Endothelial cell of umbilical vein (primary cell): ENCODE results near the gene AP1G2. TPM values are rescaled to one million over a fixed set of nuclear protein-coding genes. Genes with fewer than 3 reads are reported as not detected.

Source experiments
- BruUV-seq: library from RNA; stranded (reverse); fragments of 400-500 nt; replicated peaks from 2 replicates; lab custom pipeline; 2021; lab: Mats Ljungman, UMichigan
- CTCF ChIA-PET: fragments of 300-600, 350-600 bp; sonication (Branson Sonifier 250); formaldehyde crosslinking; loops from one replicate; lab custom pipeline; 2021; ENCODE audit warnings: antibody characterized with exemption, inconsistent platforms; lab: Charles Lee
- POLR2A ChIA-PET: fragments of 300-600, 350-600 bp; sonication (Branson Sonifier 250); formaldehyde crosslinking; loops from one replicate; lab custom pipeline; 2021; ENCODE audit warnings: antibody characterized with exemption, inconsistent platforms; lab: Charles Lee
- DNase-seq: peaks from one replicate; pipeline ENCODE4 v3.0.0-alpha.2; 2011; ENCODE audit warnings: low read depth, low spot score
- FAIRE-seq: peaks from 2 replicates; lab custom pipeline; 2011; peaks lifted over from hg19 to GRCh38; lab: Jason Lieb, UNC
- H2AFZ ChIP-seq: 2 replicates; pipeline ENCODE4 v1.6.0; 2012; ENCODE audit warnings: low read depth, low read length, control low read depth, inconsistent platforms
- H3K27ac ChIP-seq: 2 replicates; pipeline ENCODE4 v1.5.1; 2011; ENCODE audit warnings: low read depth, mild to moderate bottlenecking, control low read depth, low read length, moderate library complexity; ENCODE audit not compliant: insufficient read depth
- H3K27me3 ChIP-seq, 2 experiments: 2 replicates each; pipeline versions ENCODE4 v1.6.0 to v1.6.1; 2011; ENCODE audit warnings: low read length in 2 of 2, mixed read lengths in 1 of 2; ENCODE audit not compliant: control insufficient read depth in 2 of 2, insufficient read depth in 2 of 2
- H3K36me3 ChIP-seq, 2 experiments: 2 replicates in 1 of 2; 3 replicates in 1 of 2; pipeline ENCODE4 v1.5.1; 2011; ENCODE audit warnings: low read length in 2 of 2, mild to moderate bottlenecking in 1 of 2, moderate library complexity in 1 of 2; ENCODE audit not compliant: control insufficient read depth in 2 of 2, insufficient read depth in 2 of 2; ENCODE audit errors: extremely low read depth in 1 of 2
- H3K4me1 ChIP-seq: 3 replicates; pipeline ENCODE4 v1.5.1; 2011; ENCODE audit warnings: mild to moderate bottlenecking, low read length; ENCODE audit not compliant: control insufficient read depth, insufficient read depth; ENCODE audit errors: extremely low read depth
- H3K4me2 ChIP-seq: 2 replicates; pipeline ENCODE4 v1.6.1; 2011; ENCODE audit warnings: low read length, control low read depth, mixed read lengths; ENCODE audit not compliant: insufficient read depth
- H3K4me3 ChIP-seq, 3 experiments: fragments of 200-600 bp in 1 of 3; sonication (generic), shearing (Covaris generic) in 1 of 3; replicated peaks in 1 of 3; 2 replicates each; pipeline ENCODE4 v1.5.1; 2011 to 2016; ENCODE audit warnings: control low read depth in 3 of 3, low read length in 3 of 3, mild to moderate bottlenecking in 2 of 3, inconsistent platforms in 1 of 3, low read depth in 1 of 3, moderate library complexity in 1 of 3; ENCODE audit not compliant: insufficient read depth in 1 of 3
- H3K79me2 ChIP-seq: 2 replicates; pipeline ENCODE4 v1.6.0; 2012; ENCODE audit warnings: low read length, inconsistent platforms; ENCODE audit not compliant: control insufficient read depth, insufficient read depth
- H3K9ac ChIP-seq: replicated peaks from 2 replicates; pipeline ENCODE3; 2011; ENCODE audit warnings: low read length, control low read depth; ENCODE audit not compliant: insufficient read depth; ENCODE audit errors: extremely low read depth
- H3K9me1 ChIP-seq: replicated peaks from 3 replicates; pipeline ENCODE4 v1.6.0; 2011; ENCODE audit warnings: mild to moderate bottlenecking, low read length; ENCODE audit not compliant: control insufficient read depth, insufficient read depth; ENCODE audit errors: extremely low read depth
- H3K9me3 ChIP-seq: replicated peaks from 2 replicates; pipeline ENCODE4 v1.5.1; 2012; ENCODE audit warnings: low read length, inconsistent platforms; ENCODE audit not compliant: control insufficient read depth, insufficient read depth
- H4K20me1 ChIP-seq: replicated peaks from 2 replicates; pipeline ENCODE3; 2011; ENCODE audit warnings: mild to moderate bottlenecking, low read length; ENCODE audit not compliant: control insufficient read depth, insufficient read depth; ENCODE audit errors: extremely low read depth
- EZH2 ChIP-seq: IDR thresholded peaks from 2 replicates; pipeline ENCODE4 v1.6.1; 2012; ENCODE audit warnings: borderline replicate concordance, low read depth, mild to moderate bottlenecking, moderate library complexity, low read length, inconsistent platforms; ENCODE audit not compliant: severe bottlenecking
- FOS ChIP-seq: IDR thresholded peaks from 2 replicates; pipeline ENCODE4 v1.6.1; 2011; ENCODE audit warnings: mild to moderate bottlenecking, low read length, moderate library complexity, borderline replicate concordance; ENCODE audit not compliant: insufficient read depth
- GATA2 ChIP-seq: IDR thresholded peaks from 2 replicates; pipeline ENCODE4 v1.7.0; 2011; ENCODE audit warnings: low read depth, mild to moderate bottlenecking, moderate library complexity, mixed read lengths, low read length; ENCODE audit not compliant: insufficient read length, insufficient read depth
- JUN ChIP-seq: IDR thresholded peaks from 2 replicates; pipeline ENCODE4 v1.6.1; 2011; ENCODE audit warnings: borderline replicate concordance, low read depth; ENCODE audit not compliant: insufficient read length, insufficient read depth
- MYC ChIP-seq: IDR thresholded peaks from one replicate; pipeline ENCODE4 v1.6.1; 2011; ENCODE audit warnings: mild to moderate bottlenecking, low read depth, low read length
- POLR2A ChIP-seq: IDR thresholded peaks from 2 replicates; pipeline ENCODE4 v1.6.1; 2012; ENCODE audit warnings: low read depth, mild to moderate bottlenecking, control low read depth, low read length
- POLR2AphosphoS5 ChIP-seq: IDR thresholded peaks from 2 replicates; pipeline ENCODE4 v1.6.1; 2012; ENCODE audit warnings: low read depth, mild to moderate bottlenecking, control low read depth, low read length, moderate library complexity; ENCODE audit not compliant: insufficient read depth
- dilution Hi-C: fragments of 300-500 bp; cut with MboI; formaldehyde crosslinking; loops from one replicate; pipeline ENCODE4 v1.15.0; 2019; ENCODE audit warnings: low sequenced_read_pairs; ENCODE audit not compliant: extremely low pct_ligation_motif_present
- intact Hi-C: fragments of 100-400 bp; cut with micrococcal nuclease; formaldehyde crosslinking; loops from one replicate; pipeline ENCODE4 v1.10.0; 2022
- polyA plus RNA-seq, 4 experiments: library from polyadenylated mRNA; depleted of rRNA in 3 of 4; stranded (reverse) in 3 of 4; unstranded in 1 of 4; fragments of >200 nt; gene quantifications; 2 replicates each; pipeline versions ENCODE4 v1.2.1 to v1.2.3, GENCODE V29; 2011 to 2012; ENCODE audit warnings: missing spikeins in 1 of 4
- total RNA-seq: library from RNA; stranded (reverse); gene quantifications from 2 replicates; pipeline ENCODE4 v1.2.3, GENCODE V29; 2021
- TF ChIP-seq, protein P1 (sequence below), 2 donors: IDR thresholded peaks; 1 replicate in 1 of 2; 2 replicates in 1 of 2; pipeline ENCODE4 v1.5.1; 2011; ENCODE audit warnings: low read length in 2 of 2, mild to moderate bottlenecking in 2 of 2, moderate library complexity in 2 of 2, control low read depth in 1 of 2, inconsistent platforms in 1 of 2, low read depth in 1 of 2; ENCODE audit not compliant: insufficient read depth in 1 of 2; ENCODE audit errors: extremely low read depth in 1 of 2
- TF ChIP-seq, protein P2 (sequence below): IDR thresholded peaks from 2 replicates; pipeline ENCODE4 v1.6.1; 2011; ENCODE audit not compliant: insufficient read depth, insufficient read length

The AP1G2 gene
- total and polyA plus RNA-seq, 2 donors (not counting 3 experiments of a cell fraction or from before 2014, with no cell fraction given), result 39.0 to 55.8 TPM

DNA sequence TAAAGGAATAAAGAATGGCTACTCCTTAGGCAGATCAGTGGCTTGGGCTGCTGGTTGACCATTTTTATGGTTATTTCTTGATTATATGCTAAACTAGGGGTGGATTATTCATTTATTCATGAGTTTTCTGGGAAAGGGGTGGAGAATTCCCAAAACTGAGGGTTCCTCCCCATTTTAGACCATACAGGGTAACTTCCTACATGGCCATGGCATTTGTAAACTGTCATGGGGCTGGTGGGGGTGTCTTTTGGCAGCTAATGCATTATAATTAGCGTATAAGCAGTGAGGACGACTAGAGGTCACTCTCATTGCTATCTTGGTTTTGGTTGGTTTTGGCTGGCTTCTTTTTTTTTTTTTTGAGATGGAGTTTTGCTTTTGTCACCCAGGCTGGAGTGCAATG lies 36.6 kb upstream of the AP1G2 start:
- H3K79me2 ChIP-seq, result no peaks in the 10 kb centered on the region
- no peak overlapping the region for H3K4me2 ChIP-seq
- FAIRE-seq (no peak), DNase-seq (no peak)
- POLR2A ChIA-PET, result no interaction called here
- H2AFZ ChIP-seq, result no peak overlapping the region
- H3K27me3 ChIP-seq, result no peaks in the 10 kb centered on the region
- H3K36me3 ChIP-seq, result no peaks in the 10 kb centered on the region
- no peak overlapping the region for H3K9ac ChIP-seq
- H3K4me3 ChIP-seq, result no peak overlapping the region
- no peaks in the 10 kb centered on the region for H3K9me1 ChIP-seq
- CTCF ChIA-PET, result no interaction called here
- no peaks in the 10 kb centered on the region for H3K9me3 ChIP-seq
- no TSS peak for BruUV-seq
- intact Hi-C loops (no loop called here), dilution Hi-C loops (no loop called here)
- no peak overlapping the region for H3K27ac ChIP-seq
- TF ChIP-seq, protein P1, sequence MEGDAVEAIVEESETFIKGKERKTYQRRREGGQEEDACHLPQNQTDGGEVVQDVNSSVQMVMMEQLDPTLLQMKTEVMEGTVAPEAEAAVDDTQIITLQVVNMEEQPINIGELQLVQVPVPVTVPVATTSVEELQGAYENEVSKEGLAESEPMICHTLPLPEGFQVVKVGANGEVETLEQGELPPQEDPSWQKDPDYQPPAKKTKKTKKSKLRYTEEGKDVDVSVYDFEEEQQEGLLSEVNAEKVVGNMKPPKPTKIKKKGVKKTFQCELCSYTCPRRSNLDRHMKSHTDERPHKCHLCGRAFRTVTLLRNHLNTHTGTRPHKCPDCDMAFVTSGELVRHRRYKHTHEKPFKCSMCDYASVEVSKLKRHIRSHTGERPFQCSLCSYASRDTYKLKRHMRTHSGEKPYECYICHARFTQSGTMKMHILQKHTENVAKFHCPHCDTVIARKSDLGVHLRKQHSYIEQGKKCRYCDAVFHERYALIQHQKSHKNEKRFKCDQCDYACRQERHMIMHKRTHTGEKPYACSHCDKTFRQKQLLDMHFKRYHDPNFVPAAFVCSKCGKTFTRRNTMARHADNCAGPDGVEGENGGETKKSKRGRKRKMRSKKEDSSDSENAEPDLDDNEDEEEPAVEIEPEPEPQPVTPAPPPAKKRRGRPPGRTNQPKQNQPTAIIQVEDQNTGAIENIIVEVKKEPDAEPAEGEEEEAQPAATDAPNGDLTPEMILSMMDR (IDR thresholded peaks at IDR 0.05; ENCODE audit: extremely low read depth in 1 of 2, insufficient read depth in 1 of 2, low read depth in 1 of 2, low read length in 2 of 2), result no peak
- TF ChIP-seq EZH2, result no peak
- no peak for TF ChIP-seq GATA2
- TF ChIP-seq POLR2AphosphoS5, result no peak
- no peak for TF ChIP-seq FOS
- TF ChIP-seq POLR2A, result no peak
- TF ChIP-seq JUN, result no peak
- TF ChIP-seq, protein P2, sequence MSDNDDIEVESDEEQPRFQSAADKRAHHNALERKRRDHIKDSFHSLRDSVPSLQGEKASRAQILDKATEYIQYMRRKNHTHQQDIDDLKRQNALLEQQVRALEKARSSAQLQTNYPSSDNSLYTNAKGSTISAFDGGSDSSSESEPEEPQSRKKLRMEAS, result no peak
- no peak for TF ChIP-seq MYC
- H3K4me1 ChIP-seq, result no peaks in the 10 kb centered on the region
- no peaks in the 10 kb centered on the region for H4K20me1 ChIP-seq
